Breast epithelium (tissue), 3 donors: ENCODE data around the gene MGAT5.

Experiments
- POLR2A ChIP-seq: fragments of 450-650 bp; IDR thresholded peaks from one replicate; pipeline ENCODE4 v1.6.1; 2016; ENCODE audit warnings: antibody characterized with exemption, mild to moderate bottlenecking, moderate library complexity
- POLR2AphosphoS5 ChIP-seq, 3 donors: sonication (generic); formaldehyde crosslinking; IDR thresholded peaks; one replicate each; pipeline ENCODE4 v1.6.1; 2017; ENCODE audit warnings: antibody characterized with exemption in 3 of 3
- TF ChIP-seq, protein P1 (sequence below), 3 donors: fragments of 450-650 bp; IDR thresholded peaks; one replicate each; pipeline ENCODE4 v1.5.1; 2016 to 2017; ENCODE audit warnings: antibody characterized with exemption in 3 of 3, mild to moderate bottlenecking in 3 of 3, moderate library complexity in 3 of 3

DNA sequence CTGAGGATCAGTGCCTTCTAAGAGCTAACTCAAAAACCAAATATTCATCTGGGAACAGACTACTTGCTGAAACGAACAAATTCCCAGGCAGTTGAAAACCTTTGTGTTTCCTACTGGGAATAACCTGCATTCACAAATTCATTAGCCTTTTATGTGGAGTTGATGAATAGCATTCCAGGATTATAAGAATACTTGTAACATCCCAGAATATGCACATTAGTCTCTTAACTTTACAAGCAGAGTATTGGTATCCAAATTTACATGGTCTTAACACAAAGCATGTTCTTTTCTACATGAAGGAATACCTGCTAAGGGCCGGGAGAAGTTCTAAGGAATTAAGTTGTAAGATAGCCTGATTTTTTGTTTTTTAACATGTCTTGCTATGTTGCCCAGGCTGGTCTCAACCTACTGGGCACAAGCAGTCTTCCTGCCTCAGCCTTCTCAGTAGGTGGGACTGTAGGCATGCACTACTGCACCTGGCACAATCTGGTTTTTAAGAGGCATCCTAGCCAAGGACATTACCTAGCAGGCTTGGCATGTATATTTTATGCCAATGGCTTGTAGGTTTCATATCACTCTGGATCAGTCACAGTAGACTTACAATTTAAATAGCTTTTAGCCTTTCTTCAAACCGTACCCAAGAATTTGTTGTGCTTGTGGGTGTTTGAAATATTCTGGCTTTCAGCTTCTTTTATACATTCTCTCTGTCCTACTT is 50.7 kb downstream of the MGAT5 start:
- TF ChIP-seq, protein P1, sequence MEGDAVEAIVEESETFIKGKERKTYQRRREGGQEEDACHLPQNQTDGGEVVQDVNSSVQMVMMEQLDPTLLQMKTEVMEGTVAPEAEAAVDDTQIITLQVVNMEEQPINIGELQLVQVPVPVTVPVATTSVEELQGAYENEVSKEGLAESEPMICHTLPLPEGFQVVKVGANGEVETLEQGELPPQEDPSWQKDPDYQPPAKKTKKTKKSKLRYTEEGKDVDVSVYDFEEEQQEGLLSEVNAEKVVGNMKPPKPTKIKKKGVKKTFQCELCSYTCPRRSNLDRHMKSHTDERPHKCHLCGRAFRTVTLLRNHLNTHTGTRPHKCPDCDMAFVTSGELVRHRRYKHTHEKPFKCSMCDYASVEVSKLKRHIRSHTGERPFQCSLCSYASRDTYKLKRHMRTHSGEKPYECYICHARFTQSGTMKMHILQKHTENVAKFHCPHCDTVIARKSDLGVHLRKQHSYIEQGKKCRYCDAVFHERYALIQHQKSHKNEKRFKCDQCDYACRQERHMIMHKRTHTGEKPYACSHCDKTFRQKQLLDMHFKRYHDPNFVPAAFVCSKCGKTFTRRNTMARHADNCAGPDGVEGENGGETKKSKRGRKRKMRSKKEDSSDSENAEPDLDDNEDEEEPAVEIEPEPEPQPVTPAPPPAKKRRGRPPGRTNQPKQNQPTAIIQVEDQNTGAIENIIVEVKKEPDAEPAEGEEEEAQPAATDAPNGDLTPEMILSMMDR (IDR thresholded peaks at IDR 0.05) = no peak
- no peak for TF ChIP-seq POLR2AphosphoS5 (IDR thresholded peaks at IDR 0.05)
- no peak for TF ChIP-seq POLR2A
